ENCODE data around the gene OR52L1.

- TF ChIP-seq ZBTB6 (tag by site-specific recombination; IDR thresholded peaks at IDR 0.05) (no peak), GFI1B (tag by site-specific recombination; IDR thresholded peaks at IDR 0.05) (no peak), YY1 (tag by site-specific recombination; IDR thresholded peaks at IDR 0.05) (no peak), ZNF302 (tag by site-specific recombination; IDR thresholded peaks at IDR 0.05; ENCODE audit: low read depth) (no peak), CTCF (tag by site-specific recombination; IDR thresholded peaks at IDR 0.05) (no peak), ZNF747 (tag by site-specific recombination; IDR thresholded peaks at IDR 0.05) (no peak), ZNF48 (tag by site-specific recombination; IDR thresholded peaks at IDR 0.05) (no peak), PBX3 (CRISPR knock-in tag; IDR thresholded peaks at IDR 0.05) (no peak), ZNF132 (tag by site-specific recombination; IDR thresholded peaks at IDR 0.05; ENCODE audit: borderline replicate concordance) (no peak), ZNF292 (tag by site-specific recombination; IDR thresholded peaks at IDR 0.05; ENCODE audit: borderline replicate concordance, low read depth) (no peak)
- TF ChIP-seq, protein P1, sequence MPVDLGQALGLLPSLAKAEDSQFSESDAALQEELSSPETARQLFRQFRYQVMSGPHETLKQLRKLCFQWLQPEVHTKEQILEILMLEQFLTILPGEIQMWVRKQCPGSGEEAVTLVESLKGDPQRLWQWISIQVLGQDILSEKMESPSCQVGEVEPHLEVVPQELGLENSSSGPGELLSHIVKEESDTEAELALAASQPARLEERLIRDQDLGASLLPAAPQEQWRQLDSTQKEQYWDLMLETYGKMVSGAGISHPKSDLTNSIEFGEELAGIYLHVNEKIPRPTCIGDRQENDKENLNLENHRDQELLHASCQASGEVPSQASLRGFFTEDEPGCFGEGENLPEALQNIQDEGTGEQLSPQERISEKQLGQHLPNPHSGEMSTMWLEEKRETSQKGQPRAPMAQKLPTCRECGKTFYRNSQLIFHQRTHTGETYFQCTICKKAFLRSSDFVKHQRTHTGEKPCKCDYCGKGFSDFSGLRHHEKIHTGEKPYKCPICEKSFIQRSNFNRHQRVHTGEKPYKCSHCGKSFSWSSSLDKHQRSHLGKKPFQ (tag by site-specific recombination; IDR thresholded peaks at IDR 0.05) = no peak
Measured at GRCh38 chr11:5938603-5938965, 48.2 kb downstream of the OR52L1 start.

Measured in HEK293 (cell line).